Mucosa of descending colon (tissue), 3 donors: Measurements from ENCODE around the gene MNX1. TPM values are rescaled to one million over a fixed set of nuclear protein-coding genes. Genes with fewer than 3 reads are reported as not detected.

Experiments
- ATAC-seq: fragments of 200-7000 bp; cut with Tn5 transposase; one replicate; pipeline ENCODE4 v1.9.1; 2020; ENCODE audit warnings: mild to moderate bottlenecking, moderate library complexity
- DNase-seq, 3 donors: peaks; one replicate each; pipeline ENCODE4 v3.0.0-alpha.2; 2020
- H3K36me3 ChIP-seq: fragments of 200-600 bp; one replicate; pipeline ENCODE4 v1.8.0; 2021; ENCODE audit warnings: low read depth, mild to moderate bottlenecking
- H3K4me1 ChIP-seq: fragments of 200-600 bp; one replicate; pipeline ENCODE4 v1.8.0; 2021; ENCODE audit warnings: low read depth, mild to moderate bottlenecking
- H3K4me3 ChIP-seq: fragments of 200-600 bp; one replicate; pipeline ENCODE4 v1.8.0; 2021; ENCODE audit warnings: mild to moderate bottlenecking
- H3K9me3 ChIP-seq: fragments of 200-600 bp; one replicate; pipeline ENCODE4 v1.8.0; 2021; ENCODE audit warnings: mild to moderate bottlenecking
- intact Hi-C, 2 donors: fragments of 100-400 bp; cut with DNase I in 1 of 2; cut with micrococcal nuclease in 1 of 2; formaldehyde crosslinking; loops; one replicate each; pipeline versions ENCODE4 v1.11.0 to v1.11.1; 2022; cut with DNase I, micrococcal nuclease
- total RNA-seq, 3 donors: library from RNA; stranded (reverse); fragmentation: NEBNext Ultra II Directional in 2 of 3; extraction: Animal tissue kit (Norgen Biotek cat#: 25700) in 2 of 3; gene quantifications; one replicate each; pipeline versions ENCODE4 v1.2.1 to v1.2.4, GENCODE V29; 2021 to 2023
- TF ChIP-seq, protein P1 (sequence below): fragments of 200-600 bp; IDR thresholded peaks from one replicate; pipeline ENCODE4 v1.8.0; 2022; ENCODE audit warnings: antibody characterized with exemption, mild to moderate bottlenecking
- donor health status: DM: no; HTN: no; CAD: no; lungs with moderate emphysema.
- donor health status: DM: no; HTN: no; CAD: no.
- donor health status: DM: no; HTN: yes; CAD: no.

Gene MNX1
- total RNA-seq, 3 donors from 2014 or later: 9.7 to 24.9 (median 24.0) TPM

DNA sequence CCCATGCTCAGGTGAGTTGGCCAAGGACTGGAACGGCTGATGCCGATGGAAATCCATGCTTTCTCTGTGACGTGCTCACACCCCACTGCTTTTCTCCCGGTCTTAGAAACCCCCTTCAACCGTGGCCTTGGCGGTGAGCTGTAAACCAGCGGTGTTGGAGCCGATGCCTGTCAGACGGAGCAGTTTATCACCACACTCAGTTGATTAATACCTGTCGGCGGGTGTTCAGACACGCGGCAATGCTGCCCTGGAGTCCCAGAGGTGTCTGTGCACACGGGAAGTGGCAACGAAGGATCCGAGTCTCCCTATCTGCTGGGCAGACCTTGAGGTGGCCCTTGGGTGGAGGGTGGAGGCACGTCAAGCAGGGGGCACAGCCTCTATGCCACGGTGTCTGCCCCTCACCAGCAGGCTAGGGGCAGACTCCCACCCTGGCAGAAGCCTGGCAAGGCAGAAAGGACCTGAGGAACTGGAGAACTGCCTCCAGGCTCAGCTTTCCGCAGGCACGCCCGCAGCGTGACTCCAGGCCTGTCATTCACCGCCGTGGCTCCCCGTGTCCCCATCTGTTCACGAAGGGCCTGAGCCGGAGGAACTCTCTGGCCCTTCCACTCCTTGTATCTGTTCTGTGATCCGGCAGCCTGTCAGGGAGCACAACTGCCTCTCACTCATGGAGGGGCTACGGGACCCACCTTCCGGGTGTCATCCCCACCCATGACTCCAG, 34.6 kb upstream of the MNX1 start:
- H3K36me3 ChIP-seq: no peaks in the 10 kb centered on the region
- TF ChIP-seq, protein P1, sequence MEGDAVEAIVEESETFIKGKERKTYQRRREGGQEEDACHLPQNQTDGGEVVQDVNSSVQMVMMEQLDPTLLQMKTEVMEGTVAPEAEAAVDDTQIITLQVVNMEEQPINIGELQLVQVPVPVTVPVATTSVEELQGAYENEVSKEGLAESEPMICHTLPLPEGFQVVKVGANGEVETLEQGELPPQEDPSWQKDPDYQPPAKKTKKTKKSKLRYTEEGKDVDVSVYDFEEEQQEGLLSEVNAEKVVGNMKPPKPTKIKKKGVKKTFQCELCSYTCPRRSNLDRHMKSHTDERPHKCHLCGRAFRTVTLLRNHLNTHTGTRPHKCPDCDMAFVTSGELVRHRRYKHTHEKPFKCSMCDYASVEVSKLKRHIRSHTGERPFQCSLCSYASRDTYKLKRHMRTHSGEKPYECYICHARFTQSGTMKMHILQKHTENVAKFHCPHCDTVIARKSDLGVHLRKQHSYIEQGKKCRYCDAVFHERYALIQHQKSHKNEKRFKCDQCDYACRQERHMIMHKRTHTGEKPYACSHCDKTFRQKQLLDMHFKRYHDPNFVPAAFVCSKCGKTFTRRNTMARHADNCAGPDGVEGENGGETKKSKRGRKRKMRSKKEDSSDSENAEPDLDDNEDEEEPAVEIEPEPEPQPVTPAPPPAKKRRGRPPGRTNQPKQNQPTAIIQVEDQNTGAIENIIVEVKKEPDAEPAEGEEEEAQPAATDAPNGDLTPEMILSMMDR: no peak
- DNase-seq (no peak), ATAC-seq (no peak)
- intact Hi-C loops: no loop called here
- H3K4me3 ChIP-seq: no peak overlapping the region
- no peaks in the 10 kb centered on the region for H3K9me3 ChIP-seq
- no peaks in the 10 kb centered on the region for H3K4me1 ChIP-seq

GRCh38 chr7:157044147-157044687, 33.8 kb upstream of the MNX1 start:
- TF ChIP-seq, protein P1: no peak
- intact Hi-C loops: no loop called here
- DNase-seq (no peak), ATAC-seq (no peak)
- Histone ChIP-seq H3K9me3 (no peaks in the 10 kb centered on the region), H3K4me1 (no peaks in the 10 kb centered on the region), H3K4me3 (no peak overlapping the region), H3K36me3 (no peaks in the 10 kb centered on the region)

GRCh38 chr7:157043745-157044144, 33.3 kb upstream of the MNX1 start:
- Histone ChIP-seq H3K36me3 (no peaks in the 10 kb centered on the region), H3K4me1 (no peaks in the 10 kb centered on the region), H3K4me3 (no peak overlapping the region), H3K9me3 (no peaks in the 10 kb centered on the region)
- no peak for ATAC-seq
- intact Hi-C loops: no loop called here
- TF ChIP-seq, protein P1: no peak
- no peak for DNase-seq

DNA sequence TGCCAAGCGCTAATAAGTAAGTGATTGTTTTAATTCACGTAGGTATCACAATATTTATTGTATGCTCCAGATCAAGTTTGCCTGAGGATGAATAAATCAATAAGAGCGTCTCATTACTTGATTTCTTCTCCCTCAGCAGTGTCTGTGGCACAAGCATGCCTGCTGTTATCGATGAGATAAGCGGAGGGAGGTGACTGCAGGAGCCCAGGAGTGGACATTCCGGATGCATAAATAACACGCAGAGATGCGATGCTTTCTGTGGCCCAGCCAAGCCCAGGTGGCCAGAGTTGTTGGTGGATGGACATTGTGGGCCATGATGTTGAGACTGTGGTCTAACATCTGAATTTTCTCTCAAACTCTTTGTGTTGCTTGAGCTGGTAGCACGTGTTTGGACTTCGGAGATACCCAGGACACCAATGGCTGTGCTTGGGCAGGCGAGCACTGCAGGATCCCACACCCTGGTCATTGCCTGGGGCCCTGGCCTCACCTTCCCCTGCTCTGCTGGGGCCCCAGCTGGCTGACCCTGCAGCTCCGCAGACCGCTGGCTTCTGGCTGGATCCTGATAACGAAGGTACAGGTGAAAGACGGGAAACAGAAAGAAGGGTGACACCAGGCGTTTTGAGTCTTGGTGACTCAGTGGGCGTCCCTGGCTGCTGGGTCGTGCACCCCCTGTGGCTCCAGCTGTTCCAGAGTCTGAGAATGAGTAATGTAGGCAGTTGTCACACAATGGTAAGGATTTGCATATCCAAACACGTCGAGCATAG, 31.2 kb upstream of the MNX1 start:
- no peak for ATAC-seq
- no peak overlapping the region for H3K4me3 ChIP-seq
- TF ChIP-seq, protein P1: no peak
- no peaks in the 10 kb centered on the region for H3K9me3 ChIP-seq
- H3K4me1 ChIP-seq: no peaks in the 10 kb centered on the region
- H3K36me3 ChIP-seq: no peaks in the 10 kb centered on the region
- DNase-seq: no peak
- intact Hi-C loops: no loop called here

GRCh38 chr7:157041004-157041403, 30.5 kb upstream of the MNX1 start:
- intact Hi-C loops: no loop called here
- TF ChIP-seq, protein P1: no peak
- Histone ChIP-seq H3K4me1 (no peaks in the 10 kb centered on the region), H3K4me3 (no peak overlapping the region), H3K9me3 (no peaks in the 10 kb centered on the region), H3K36me3 (no peaks in the 10 kb centered on the region)
- no peak for ATAC-seq
- no peak for DNase-seq
